ENCODE measurements around the gene SF3B6.
"Not testable (repeated sequence)": the region's sequence is repeated elsewhere in the genome, so short reads cannot be mapped to it uniquely, and the experiment has no call there.

SF3B6 gene, protein sequence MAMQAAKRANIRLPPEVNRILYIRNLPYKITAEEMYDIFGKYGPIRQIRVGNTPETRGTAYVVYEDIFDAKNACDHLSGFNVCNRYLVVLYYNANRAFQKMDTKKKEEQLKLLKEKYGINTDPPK

DNA sequence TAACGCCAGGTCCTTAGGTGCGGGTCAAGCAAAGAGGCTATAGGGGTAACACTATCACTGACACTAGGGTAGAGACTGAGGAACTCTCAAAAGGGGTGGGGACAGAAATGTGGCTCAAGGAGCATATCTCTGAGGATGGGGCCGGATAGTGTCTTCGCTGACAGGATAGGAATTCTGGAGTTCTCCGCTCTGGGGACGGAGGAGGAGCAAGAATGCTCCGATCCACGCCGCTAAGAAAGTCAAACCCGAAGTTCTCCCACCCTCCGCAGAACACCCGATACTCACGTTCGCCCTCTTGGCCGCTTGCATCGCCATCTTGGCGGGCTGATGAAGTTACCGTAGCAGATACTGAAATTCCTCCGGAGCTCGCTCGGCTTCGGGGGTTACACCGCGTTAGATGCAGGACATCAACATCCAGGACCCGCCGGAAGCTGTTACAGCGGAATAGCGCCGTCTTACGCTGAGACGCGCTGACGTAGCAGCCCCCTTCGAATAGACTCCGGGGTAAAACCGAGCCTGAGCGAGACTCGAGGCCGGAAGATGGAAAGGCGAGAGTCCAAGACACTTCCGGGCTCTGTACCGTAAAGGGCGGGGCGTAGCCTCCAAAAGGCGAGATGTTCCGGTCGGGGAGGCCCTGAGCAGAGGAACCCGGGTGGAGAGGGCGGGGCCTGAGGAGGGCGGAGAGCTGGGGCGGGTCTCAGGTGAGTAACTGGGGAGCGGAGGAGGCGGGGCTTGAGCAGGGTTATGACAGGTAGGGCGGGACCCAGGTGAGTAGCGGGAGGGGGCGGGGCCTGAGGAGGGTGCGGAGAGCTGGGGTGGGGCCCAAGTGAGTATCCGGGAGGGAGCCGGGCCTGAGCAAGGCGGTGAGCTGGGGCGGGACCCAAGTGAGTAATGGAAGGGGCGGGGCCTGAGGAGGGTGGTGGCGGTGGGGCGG is at the start of gene SF3B6:
SF3B6 (minus strand) TSS at position 412 of the 934 bp plus-strand sequence; CDS start at position 315, 97 bp downstream.
- DNase-seq: peak; percentile 98

DNA sequence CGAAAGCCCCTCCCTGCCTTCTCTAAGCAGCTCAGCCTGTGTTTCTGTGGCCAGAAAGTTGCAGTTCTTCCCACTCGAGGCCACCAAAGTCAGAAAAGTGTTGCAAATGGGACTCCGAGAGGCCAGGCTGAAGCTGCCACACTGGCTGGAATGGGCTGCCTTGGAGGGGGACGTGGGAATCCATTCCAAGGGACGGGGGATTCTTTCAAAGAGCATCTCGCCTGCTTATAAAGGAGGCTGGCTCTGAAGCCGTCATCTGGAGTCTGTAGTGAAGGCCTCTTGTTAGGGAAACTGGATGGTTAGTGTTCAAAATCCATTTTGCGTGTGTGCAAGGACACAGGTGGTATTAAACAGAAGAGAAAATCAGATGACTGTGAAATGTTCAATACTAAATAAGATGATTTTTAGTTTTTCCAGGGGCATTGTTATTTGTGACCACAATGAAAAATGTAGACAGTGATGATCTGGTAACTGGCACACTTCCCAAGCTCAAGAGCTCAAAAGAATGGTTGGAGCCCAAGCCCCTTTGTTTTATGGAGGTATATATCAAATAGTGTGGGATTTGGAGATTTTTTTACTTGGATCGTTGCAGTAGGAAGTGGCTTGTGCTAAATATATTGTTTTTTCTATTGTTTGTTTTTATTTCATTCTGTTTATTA is 47.9 kb upstream of the SF3B6 start:
- peak; percentile 58 for DNase-seq

DNA sequence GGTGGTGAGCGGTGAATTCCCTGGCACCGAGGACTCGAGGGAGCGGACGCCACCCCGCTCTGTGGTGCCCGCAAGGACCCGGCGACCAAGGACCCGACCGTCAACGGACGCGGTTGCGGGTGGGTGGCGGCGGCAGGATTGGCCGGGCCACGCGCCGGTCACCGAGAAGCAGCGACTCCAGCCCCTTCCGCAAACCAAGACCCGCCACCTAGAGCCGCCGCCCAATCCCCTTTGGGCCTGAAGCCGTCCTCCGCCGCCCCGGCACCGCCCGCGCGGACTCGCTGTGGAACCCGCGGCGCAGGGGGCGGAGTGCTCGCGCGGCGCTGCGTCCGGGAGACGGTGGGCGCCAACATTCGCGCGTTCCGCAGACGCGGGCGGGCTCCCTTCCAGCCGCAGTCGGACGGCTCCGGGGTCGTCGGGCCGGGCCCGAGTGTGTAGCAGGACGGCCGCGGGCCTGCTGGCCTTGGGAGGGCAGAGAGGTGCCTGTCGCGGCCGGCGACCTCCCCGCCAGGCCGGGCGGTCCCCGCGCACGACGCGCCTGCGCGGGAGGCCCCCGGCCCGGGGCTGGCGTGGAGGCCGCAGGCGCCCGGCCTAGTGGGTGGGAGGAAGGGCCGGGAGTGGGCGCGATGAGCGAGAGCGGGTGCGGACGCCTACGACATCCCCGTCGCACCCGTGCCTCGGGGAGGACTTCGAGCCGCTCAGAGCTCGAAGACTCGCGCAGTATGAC is 47.2 kb upstream of the SF3B6 start, which contains the start of the genes FAM228B and PFN4:
FAM228B (plus strand) TSS at position 275 of the 727 bp plus-strand sequence. CDS start 893 bp downstream, outside the sequence.
PFN4 (minus strand) TSS at position 140 of the 727 bp plus-strand sequence. CDS start 799 bp downstream, outside the sequence.
- DNase-seq: peak; percentile 79

DNA sequence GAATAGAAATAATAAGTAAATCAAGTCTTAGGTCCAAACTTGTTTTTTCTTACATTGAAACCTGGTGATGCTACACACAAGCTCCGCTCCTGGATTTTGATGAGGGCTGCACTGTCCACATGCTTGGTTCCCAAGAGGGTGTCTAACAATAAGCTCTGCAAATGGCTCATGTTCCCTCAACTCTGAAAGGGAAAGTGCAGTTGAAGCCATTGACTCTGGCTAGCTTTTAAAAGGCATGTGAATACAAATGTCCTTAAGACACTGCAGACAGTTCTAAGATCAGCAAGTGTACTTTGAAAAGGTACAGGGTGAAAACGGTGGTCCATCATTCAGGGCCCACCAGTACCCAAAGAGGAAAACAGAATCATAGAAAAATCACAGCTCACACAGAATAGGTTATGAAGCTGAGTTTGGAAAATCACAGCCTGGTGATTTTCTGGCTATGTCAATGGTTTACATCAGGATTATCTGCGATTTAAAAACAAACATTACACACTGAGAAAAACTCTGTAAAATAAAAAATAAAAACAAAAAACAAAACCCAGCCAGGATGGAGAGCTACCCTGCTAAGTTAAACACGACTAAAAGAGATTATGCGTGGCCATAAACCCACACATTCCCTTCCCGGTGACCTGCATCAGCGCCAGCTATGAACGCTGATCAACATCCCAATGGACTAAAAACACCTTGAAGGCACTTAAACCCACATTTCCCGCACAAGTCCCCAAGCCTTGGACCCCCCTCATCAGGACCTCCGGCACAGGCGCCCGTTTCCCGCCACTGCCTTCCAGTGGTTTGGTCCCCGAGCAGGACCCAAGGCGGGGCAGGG is 46.5 kb upstream of the SF3B6 start:
- DNase-seq: no peak

DNA sequence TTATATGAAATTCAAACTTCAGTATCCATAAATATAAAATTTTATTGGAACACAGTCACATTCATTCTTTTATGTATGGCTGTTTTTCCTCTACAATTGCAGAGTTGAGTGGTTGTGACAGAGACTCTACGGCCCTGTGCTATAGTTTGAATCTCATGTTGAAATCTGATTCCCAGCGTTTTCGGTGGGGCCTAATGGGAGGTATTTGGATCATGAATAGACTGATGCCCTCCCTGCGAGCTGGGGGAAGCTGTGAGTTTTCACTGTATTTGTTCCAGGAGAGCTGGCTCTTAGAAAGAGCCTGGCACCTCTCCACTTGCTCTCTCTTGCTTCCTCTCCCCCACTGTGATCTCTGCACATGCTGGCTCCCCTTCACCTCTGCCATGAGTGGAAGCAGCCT is 45.3 kb upstream of the SF3B6 start:
- no peak for DNase-seq

DNA sequence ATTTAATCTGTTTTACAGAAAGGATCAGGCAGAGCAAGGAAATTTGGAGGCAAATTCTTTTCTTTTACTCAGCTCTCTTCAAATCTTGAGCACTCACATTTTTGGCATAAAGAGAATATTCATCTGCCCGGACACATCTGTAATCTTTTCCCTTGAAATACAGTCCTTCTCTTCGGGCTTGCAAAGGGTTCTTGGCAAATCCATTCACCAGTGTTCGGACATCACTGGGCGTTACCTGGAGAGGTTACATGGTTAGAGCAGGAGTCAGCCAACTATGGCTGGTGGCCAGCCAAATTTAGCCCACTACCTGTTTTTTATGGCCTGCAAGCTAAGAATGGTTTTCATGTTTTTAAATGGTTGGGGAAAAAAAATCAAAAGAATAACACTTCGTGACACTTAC is 44.9 kb upstream of the SF3B6 start:
- DNase-seq: no peak

DNA sequence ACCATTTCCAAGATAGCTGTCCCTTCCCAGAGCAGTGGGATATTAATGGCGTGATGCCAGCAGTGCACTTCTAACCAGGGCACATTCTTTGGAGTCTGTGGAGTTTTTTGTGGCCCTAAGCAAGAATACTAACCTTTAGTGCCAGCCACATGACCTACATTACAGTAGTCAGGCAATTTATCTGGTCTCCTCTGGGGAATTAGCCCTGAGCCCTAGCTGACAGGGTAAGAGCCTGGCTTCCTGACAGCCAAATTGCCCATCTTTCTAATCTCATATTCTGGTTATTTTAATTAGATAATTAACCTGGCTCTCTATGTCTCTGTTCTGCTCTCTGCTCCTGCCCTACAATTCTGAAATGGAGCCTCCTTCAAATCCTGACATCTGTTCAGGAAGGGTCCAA is 41.8 kb upstream of the SF3B6 start:
- no peak for DNase-seq

DNA sequence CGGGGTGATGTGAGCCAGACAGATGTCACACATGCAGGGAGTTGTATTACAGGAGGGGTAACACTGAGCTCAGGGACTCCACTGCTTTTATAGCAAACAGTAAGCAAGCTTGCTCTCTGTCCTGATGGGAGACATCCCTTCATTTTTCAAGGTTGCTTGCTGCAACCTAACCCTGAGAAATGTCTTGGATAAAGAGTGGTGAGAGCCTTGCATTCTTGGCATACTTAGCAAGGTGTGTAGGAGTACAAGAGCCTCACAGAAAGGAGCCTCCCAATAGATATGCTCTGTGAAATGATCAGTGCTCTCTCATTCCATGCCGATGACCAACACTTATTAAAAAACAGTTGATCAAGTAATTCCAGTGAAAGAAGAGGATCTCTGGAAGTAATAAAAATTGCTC is 38.9 kb upstream of the SF3B6 start:
- DNase-seq: peak; percentile 67

DNA sequence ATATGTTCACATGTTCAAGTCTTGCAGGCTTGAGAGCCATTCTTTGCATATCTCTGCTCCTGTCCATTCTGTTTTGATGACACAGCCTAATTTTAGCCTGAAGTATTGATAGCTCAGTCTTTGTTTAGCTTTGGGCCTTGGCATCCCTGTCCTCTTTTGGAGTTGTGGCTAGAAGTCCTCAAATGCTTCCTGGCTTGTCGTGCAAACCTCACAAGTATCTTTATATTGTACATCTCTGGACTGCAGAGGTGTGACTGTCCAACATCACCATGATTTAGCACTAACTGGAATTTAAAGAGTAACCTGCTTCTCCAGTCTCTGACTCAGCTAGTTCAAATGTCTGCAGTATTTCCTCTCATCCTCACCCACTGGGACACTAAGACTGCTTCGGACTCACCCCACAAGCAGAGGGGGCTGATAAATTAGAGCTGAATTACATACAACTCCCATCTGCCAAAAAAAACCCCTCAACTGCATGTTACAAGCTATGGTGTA is 35.3 kb upstream of the SF3B6 start:
- peak; percentile 90 for DNase-seq

DNA sequence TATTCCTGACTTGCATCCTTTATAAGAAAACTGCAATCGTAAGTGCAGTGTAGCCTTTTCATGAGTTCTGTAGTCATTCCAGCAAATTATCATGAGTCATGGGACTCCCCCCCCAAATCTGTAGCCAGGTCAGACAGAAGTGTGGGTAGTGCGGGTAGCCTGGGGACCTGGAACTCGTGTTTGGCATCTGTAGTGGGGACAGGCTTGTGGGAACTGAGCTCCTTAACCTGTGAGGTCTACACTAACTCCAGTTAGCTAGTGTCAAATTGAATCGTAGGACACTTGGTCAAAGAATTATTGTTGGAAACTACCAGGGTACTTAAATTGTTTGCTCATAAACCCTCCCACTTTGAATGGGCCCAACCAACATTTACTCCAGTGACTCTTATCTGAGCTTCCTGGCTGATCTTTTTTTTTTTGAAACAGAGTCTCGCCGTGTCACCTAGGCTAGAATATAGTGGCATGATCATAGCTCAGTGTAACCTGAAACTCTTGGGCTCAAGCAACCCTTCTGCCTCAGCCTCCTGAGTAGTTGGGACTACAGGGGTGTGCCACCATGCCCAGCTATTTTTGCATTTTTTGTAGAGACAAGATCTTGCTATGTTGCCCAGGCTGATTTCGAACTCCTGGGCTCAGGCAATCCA is 34.7 kb upstream of the SF3B6 start:
- no peak for DNase-seq

DNA sequence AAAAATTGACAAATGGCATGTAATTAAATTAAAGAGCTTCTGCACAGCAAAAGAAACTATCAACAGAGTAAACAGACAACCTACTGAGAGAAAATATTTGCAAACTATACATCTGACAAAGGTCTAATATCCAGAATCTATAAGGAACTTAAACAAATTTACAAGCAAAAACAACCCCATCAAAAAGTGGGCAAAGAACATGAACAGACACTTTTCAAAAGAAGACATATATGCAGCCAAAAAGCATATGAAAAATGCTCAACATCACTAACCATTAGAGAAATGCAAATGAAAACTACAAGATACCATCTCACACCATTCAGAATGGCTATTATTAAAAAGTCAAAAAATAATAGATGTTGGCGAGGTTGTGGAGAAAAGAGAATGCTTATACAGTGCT is 33.3 kb upstream of the SF3B6 start:
- not testable (repeated sequence) for DNase-seq

DNA sequence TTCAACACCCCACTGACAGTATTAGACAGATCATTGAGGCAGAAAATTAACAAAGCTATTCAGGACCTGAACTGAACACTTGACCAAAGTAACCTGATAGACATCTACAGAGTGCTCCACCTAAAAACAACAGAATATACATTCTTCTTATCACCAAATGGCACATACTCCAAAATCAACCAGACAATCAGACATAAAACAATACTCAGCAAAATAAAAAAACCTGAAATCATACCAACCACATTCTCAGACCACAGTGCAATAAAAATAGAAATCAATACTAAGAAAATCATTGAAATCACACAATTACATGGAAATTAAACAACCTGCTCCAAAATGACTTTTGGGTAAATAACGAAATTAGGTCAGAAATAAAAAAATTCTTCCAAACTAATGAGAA is 31.2 kb upstream of the SF3B6 start:
- DNase-seq: no peak

DNA sequence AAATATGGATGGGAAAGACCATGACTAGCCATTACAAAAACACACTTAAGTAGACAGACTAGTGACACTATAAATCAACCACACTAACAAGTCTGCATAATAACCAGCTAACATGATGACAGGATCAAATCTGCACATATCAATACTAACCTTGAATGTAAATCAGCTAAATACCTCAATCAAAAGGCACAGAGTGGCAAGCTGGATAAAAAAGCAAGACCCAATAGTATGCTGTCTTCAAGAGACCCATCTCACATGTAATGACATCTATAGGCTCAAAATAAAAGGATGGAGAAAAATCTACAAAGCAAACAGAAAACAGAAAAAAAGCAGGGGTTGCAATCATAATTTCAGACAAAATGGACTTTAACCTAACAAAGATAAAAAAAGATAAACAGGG is 30.7 kb upstream of the SF3B6 start:
- no peak for DNase-seq

DNA sequence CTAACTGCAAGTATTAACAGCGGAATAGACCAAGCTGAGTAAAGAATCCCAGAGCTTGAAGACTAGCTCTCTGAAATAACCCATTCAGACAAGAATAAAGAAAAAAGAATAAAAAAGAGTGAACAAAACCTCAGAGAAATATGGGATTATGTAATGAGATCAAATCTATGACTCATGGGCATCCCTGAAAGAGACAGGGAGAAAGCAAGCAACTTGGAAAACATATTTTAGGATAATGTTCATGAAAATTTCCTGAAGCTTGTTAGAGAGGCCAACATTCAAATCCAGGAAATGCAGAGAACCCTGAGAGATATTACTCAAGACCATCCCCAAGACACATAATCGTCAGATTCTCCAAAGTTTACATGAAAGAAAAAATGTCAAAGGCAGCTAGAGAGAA is 29.7 kb upstream of the SF3B6 start:
- DNase-seq: peak; percentile 55

DNA sequence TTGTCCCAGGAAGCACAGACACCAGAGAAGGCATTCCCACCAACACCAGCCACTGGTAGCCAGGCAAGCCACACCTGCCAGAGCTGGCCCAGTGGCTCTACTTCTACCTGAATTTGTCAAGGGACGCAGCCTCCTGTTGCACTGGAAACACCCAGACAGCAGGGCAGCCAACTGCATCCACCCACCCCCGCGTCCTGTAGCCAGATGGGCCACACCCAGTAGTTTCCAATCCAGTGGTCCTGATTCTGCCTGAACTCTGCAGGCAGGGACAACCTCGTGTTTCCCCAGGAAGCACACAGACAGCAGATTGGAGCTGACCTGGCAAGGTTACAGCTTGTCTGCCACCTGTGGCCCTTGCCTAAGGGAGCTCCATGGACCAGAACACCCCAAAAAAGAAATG is 28.8 kb upstream of the SF3B6 start:
- DNase-seq: no peak

DNA sequence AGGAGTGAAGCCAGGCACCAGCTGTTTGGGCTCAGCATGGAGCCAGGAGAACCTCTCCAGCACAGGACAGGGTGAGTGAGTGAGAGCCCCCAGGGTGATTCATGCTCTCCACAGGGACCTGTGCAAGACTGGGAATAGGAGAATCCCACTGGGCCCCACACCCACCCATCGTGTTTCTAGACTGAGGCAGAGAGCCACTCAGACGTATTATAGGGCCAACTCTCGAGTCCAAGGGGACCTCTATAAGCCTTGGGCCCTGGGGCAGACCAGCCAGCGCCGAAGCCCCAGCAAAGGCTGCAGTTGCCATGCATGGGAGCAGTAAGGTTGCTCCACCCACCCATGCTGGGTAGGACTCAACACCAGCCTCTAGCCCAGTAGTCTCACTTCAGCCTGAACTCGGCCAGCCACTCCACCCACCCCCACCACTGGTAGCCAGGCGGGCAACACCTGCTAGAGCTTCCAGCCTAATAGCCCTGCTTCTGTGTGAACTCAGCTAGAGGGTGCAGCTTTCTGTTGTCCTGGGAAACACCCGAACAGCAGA is 28.1 kb upstream of the SF3B6 start:
- no peak for DNase-seq

DNA sequence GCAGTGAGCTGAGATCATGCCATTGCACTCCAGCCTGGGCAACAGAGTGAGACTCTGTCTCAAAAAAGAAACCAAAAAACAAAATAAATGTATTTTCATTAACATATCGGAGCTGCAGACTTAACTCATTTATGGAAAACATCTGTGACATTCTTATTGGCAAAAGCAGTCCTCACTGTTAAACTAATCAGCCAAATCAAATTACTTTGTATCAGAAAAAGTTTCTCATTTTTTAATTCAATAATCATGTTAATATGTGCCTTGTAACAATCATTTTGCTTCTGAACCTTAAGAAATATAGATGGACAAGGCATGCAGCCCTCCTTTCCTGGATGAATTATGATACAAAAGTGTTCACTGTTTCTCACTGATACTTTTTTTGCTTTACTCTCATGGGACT is 26.6 kb upstream of the SF3B6 start:
- no peak for DNase-seq

DNA sequence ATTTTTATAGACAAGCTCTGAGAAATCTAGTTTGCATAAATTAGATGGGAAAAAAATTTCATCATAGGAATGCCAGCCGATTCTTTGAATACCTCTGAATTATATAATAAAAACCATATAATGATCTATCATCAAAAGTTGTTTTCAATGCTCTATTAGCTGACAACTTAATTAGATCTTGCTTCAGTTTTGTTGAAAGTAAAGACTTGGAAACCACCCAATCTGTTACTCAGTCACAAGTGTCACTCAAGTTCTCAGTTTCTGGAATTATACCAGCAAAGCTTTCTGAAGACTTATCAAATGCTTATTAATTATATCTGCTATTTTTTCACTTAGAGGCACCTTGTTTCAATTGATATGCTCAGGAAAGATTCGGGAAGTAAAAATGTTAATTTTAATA is 25.9 kb upstream of the SF3B6 start:
- no peak for DNase-seq

DNA sequence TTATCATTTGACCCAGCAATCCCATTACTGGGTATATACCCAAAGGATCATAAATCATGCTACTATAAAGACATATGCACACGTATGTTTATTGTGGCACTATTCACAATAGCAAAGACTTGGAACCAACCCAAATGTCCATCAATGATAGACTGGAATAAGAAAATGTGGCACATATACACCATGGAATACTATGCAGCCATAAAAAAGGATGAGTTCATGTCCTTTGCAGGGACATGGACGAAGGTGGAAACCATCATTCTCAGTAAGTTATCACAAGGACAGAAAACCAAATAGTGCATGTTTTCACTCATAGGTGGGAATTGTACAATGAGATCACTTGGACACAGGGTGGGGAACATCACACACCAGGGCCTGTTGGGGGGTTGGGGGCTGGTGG is 24.6 kb upstream of the SF3B6 start:
- DNase-seq: not testable (repeated sequence)

DNA sequence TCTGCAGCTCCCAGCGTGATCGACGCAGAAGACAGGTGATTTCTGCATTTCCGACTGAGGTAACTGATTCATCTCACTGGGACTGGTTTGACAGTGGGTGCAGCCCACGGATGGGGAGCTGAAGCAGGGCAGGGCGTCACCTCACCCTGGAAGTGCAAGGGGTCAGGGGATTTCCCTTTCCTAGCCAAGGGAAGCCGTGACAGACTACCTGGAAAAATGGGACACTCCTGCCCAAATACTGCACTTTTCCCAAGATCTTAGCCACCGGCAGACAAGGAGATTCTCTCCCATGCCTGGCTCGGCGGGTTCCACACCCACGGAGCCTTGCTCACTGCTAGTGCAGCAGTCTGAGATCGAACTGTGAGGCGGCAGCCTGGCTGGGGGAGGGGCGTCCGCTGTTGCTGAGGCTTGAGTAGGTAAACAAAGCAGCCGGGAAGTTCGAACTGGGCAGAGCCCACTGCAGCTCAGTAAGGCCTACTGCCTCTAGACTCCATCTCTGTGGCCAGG is 19.1 kb upstream of the SF3B6 start:
- DNase-seq: not testable (repeated sequence)

DNA sequence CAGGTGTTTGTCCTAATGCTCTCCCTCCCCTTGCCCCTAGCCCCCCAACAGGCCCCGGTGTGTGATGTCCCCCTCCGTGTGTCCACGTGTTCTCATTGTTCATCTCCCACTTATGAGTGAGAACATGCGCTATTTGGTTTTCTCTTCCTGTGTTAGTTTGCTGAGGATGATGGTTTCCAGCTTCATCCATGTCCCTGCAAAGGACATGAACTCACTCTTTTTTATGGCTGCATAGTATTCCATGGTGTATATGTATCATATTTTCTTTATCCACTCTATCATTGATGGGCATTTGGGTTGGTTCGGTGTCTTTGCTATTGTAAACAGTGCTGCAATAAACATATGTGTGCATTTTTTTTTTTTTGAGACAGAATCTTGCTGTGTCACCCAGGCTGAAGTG is 17.1 kb upstream of the SF3B6 start:
- DNase-seq: not testable (repeated sequence)
